COLO829 (cell line): ENCODE data around the gene HOXD3.

Experiments used
- DNase-seq: peaks from one replicate; pipeline ENCODE4 v3.0.0; 2012; ENCODE audit warnings: low spot score

Gene HOXD3

DNA sequence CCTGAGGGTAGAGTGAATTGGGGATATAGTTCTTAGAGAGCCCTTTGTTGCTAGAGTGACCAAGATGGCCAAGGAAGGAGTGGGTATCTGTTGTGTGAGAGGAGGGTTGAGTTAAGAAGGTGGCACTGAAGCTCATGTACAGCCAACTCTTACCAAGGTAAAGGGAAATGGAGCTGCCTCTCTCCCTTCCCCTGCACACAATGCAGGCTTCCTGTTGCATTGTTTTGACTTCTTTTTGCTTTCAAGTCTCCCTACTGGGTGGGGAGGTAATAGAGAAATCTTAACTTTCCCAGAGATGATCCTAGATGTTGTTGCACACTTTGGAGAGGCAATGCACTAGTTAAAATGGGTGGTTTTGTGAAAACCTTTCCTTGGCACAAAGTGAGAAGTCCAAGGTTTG is 55.2 kb downstream of the HOXD3 start:
- no peak for DNase-seq

- peak; percentile 49 for DNase-seq
These were observed 56.3 kb downstream of the HOXD3 start for GRCh38 chr2:176213406-176213805.
